Cardiac fibroblast (primary cell): ENCODE results near the gene TNK2.

Experiments
- DNase-seq, 2 donors: peaks; one replicate each; pipeline versions ENCODE4 v3.0.0 to v3.0.0-alpha.2; 2010; ENCODE audit warnings: low read depth in 2 of 2
- H3K4me3 ChIP-seq, 2 donors: replicated peaks in 1 of 2; 1 replicate in 1 of 2; 2 replicates in 1 of 2; pipeline ENCODE4 v1.5.1; 2011; ENCODE audit warnings: low read depth in 2 of 2, low read length in 2 of 2, mild to moderate bottlenecking in 2 of 2, moderate library complexity in 1 of 2
- CTCF ChIP-seq: IDR thresholded peaks from one replicate; pipeline ENCODE4 v1.5.1; 2011; ENCODE audit warnings: low read depth, mild to moderate bottlenecking, low read length, inconsistent platforms

Gene TNK2

GRCh38 chr3:195932418-195933043 lies 24.2 kb upstream of the TNK2 start:
- TF ChIP-seq CTCF = no peak
- DNase-seq = no peak
- no peak overlapping the region for H3K4me3 ChIP-seq

- DNase-seq = no peak
- no peak overlapping the region for H3K4me3 ChIP-seq
- no peak for TF ChIP-seq CTCF
These were observed 23.4 kb upstream of the TNK2 start for GRCh38 chr3:195931582-195932273.

- H3K4me3 ChIP-seq = no peak overlapping the region
- no peak for DNase-seq
- no peak for TF ChIP-seq CTCF
These were observed 21.1 kb upstream of the TNK2 start for GRCh38 chr3:195929452-195929851.

GRCh38 chr3:195921334-195921791 lies 13.0 kb upstream of the TNK2 start:
- H3K4me3 ChIP-seq = no peak overlapping the region
- DNase-seq = no peak
- no peak for TF ChIP-seq CTCF

- H3K4me3 ChIP-seq = no peak overlapping the region
- no peak for DNase-seq
- TF ChIP-seq CTCF = no peak
These were observed 9.8 kb upstream of the TNK2 start for GRCh38 chr3:195918176-195918575.

GRCh38 chr3:195916991-195917390 lies 8.6 kb upstream of the TNK2 start:
- TF ChIP-seq CTCF = no peak
- DNase-seq = no peak
- H3K4me3 ChIP-seq = no peak overlapping the region
